ENCODE measurements around the gene PDRG1. TPM values are rescaled to one million over a fixed set of nuclear protein-coding genes. Genes with fewer than 3 reads are reported as not detected.
"Not testable (repeated sequence)": the region's sequence is repeated elsewhere in the genome, so short reads cannot be mapped to it uniquely, and the experiment has no call there.

PDRG1 gene
- total RNA-seq, 1 donor from 2014 or later, result 12.1 TPM

DNA sequence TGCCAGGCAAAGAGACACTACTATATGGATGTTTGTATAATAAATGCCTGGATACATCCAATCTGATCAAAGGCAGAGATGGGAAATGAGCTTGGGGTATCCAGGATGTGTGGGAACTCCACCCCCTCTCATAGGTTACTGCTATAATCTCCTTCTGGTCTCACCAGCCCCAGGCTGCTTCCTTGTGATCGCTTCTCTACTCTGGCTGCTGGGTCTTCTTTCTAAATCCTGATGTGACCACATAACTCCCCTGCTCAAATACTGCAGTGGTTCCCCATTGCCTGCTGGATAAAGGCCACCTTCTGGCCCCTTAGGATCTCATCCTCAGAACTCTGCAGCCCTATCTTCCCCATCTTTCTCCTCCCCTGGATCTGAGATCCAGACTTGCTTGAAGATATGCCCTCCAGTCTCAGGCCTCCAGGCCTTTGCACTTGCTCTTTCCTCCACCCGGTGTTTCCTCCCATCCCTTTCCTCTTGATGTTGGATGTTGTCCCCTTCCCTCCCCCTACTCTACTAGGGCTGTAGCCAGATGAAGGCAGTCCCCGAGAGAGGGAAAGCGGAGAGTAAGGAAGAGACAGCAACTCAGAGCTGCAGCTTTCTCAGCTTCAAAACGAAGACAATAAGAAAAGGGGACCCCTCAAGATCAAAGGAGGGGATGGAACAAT, 15.3 kb upstream of the PDRG1 start:
- no peak for DNase-seq (ENCODE audit: low spot score)

DNA sequence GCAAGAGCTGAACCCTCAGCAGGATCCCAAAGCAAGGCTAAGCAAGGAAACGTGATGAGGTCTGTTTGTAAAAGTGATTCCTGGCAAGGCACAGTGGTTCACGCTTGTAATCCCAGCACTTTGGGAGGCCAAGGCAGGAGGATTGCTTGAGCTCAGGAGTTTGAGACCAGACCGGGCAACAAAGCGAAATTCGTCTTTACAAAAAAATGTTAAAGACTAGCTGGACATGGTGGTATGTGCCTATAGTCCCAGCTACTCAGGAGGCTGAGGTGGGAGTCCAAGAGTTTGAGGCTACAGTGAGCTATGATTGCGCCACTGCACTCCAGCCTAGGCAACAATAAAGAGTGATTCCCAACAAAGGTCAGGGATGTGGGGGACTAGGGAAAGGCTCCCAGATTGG, 12.0 kb upstream of the PDRG1 start:
- no peak for DNase-seq (ENCODE audit: low spot score)

GRCh38 chr20:31962761-31963160, 10.9 kb upstream of the PDRG1 start:
- DNase-seq (ENCODE audit: low spot score), result no peak

DNA sequence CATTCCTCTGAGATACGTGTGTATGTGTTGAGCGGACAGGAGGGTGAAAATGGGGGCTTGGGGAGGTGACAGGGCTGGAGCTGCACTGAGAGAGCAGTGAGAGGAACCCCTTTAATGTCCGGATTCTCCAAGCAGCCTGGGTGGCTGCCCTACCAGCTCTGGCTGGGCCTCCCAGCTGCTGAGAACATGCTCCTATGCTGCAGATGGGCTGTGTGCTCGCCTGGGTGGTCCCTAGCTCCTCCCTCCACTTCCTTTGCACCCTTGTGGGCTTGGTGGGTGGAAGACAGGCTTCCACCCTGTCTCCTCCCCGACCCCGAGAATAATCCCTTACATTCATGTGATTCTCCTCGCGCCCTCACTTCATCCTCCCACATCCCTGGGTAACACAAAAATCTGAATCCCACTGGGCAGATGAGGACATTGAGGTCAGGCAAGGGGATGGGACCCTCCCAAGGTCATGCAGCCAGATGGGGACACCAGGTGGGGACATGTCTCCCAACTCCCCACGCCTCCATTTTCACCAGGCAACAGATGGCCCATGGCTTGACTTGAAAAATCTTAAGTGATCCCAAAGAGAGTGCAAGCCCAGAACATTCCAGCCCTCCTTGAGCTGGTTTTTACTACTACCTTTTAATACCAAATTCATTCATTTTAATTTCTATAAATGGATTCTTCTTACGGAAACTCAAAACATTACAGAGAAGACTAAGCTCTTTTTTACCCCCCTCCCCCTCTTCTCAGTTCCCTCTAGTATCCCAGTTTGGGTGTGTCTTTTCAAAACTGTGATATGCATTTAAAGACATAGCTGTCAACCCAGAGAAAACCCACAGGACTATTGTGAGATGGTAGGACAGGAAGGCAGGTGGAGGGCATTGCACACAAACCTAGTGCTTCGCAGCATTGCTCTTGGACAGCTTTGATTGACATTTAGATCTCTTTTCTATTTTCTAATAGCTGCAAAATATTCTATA, 5.0 kb upstream of the PDRG1 start:
- no peak for DNase-seq (ENCODE audit: low spot score)

DNA sequence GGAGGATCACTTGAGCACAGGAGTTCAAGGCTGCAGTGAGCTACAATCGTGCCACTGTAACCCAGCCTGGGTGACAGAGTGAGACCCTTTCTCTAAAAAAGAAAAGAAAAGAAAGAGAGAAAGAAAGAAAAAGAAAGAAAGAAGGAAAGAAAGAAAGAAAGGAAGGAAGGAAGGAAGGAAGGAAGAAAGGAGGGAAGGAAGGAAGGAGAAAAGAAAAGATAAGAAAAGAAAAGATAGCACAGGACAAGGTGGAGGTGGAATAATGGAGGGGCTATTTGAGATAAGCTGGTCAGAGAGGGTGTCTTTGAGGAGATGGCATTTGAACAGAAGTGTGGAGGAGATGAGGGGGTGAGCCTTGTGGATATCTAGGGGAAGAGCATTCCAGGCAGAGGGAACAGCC, 2.7 kb upstream of the PDRG1 start:
- no peak for DNase-seq (ENCODE audit: low spot score)

DNA sequence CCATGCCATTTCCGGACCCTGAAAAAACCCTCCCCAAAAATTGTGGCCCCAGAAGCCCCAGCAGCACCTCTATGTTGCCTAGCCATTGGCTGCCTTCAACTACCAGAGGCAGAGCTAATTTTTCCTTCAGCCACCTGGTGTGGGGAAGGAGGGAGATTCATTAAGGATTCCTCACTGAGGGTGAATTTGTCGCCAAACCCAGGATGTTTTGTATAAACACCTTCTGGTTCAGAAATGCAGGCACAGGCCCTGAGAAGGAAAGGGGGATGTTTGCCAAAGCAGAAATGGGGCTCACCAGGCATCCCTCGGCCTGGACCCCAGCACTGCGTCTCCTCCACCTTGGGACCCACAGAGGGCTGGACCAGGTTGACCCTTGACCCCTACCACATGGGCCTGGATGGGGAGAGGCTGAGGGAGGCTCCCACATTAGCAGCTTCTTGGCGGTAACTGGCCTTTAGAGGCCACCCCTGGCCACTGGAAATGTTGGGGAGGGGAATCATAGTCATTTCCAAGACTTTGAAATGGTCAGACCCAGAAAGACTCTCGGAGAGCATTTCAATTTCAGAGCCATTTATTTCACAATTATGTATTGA, 1.8 kb upstream of the PDRG1 start:
- DNase-seq (ENCODE audit: low spot score), result no peak

DNA sequence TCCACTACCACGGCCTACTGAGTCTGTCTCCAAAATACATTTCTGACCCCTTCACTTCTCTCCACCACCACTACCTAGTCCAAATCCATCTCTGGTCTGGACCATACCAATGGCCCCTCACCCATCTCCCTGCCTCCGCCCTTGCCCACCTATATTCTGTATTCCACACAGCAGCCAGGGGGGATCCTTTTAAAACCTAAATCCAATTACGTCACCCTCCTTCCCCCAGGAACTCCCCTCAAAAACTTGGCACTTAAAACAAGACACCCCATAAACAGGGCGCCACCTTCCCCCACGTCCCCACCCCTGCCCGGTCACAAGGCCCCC, 680 bp downstream of the PDRG1 start:
- DNase-seq (ENCODE audit: low spot score), result no peak

- DNase-seq (ENCODE audit: low spot score), result no peak
These were observed 1.8 kb downstream of the PDRG1 start for GRCh38 chr20:31949877-31950646.

DNA sequence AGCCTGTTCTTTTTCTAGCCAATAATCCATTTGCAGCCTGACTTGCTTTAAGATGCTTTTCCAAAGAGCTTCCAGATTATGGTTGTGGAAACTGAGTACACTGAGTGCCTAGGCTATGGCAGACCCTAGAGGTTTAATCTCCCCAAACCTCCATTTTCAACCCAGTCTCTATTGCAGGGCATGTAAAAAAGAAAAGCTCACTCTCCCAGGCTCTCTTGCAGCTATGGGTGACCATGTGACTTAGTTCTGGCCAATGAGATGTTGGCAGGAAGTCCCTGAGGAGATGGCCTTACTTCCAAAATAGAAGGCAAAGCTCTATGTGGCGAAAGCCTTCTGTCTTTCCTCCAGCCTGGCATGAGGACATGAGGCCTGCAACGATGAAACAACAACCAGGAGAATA, 3.8 kb downstream of the PDRG1 start:
- DNase-seq (ENCODE audit: low spot score), result no peak

- no peak for DNase-seq (ENCODE audit: low spot score)
These were observed 6.1 kb downstream of the PDRG1 start for GRCh38 chr20:31945785-31946184.

DNA sequence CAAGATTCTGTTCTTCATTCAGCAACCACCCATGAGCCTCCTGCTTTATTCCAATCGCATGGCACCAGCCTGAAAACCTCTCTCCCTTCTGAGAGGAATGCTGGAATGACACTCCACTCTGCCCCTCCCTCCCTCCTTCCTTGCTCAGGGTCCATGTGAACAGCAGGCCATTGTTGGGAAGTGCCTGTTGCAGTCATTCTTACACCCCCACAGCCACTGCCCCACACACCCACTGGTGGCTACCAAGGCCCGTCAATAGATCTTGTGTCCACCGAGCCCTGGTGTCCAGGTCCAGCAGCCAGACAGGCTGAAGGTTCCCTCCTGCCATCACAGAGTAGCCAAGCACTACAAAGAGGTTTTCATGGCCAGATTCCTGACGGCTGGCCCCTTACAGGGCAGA, 6.5 kb downstream of the PDRG1 start:
- DNase-seq (ENCODE audit: low spot score), result no peak

- peak; percentile 64 for DNase-seq (ENCODE audit: low spot score)
These were observed 8.8 kb downstream of the PDRG1 start for GRCh38 chr20:31943052-31943471.

- DNase-seq (ENCODE audit: low spot score), result no peak
These were observed 12.2 kb downstream of the PDRG1 start for GRCh38 chr20:31939661-31940060.

DNA sequence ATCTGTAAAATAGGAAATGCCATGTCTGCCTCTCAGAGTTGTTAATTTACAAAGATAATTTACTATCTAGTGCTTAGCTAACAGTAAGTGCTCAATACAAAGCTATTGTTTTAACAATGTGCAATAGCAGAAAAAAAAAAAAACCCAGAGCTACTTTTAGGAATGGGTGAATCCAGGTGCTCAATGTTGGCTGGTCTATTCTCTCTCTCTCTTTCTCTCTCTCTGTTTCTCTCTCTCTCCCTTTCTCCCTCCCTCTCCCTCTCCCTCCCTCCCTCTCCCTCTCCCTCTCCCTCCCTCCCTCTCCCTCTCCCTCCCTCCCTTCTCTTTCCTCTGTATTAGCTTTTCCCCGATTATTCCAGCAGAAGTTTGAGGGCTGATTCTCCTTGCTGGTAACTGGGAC, 14.0 kb downstream of the PDRG1 start:
- DNase-seq (ENCODE audit: low spot score), result no peak

GRCh38 chr20:31936420-31936819, 15.4 kb downstream of the PDRG1 start:
- no peak for DNase-seq (ENCODE audit: low spot score)

DNA sequence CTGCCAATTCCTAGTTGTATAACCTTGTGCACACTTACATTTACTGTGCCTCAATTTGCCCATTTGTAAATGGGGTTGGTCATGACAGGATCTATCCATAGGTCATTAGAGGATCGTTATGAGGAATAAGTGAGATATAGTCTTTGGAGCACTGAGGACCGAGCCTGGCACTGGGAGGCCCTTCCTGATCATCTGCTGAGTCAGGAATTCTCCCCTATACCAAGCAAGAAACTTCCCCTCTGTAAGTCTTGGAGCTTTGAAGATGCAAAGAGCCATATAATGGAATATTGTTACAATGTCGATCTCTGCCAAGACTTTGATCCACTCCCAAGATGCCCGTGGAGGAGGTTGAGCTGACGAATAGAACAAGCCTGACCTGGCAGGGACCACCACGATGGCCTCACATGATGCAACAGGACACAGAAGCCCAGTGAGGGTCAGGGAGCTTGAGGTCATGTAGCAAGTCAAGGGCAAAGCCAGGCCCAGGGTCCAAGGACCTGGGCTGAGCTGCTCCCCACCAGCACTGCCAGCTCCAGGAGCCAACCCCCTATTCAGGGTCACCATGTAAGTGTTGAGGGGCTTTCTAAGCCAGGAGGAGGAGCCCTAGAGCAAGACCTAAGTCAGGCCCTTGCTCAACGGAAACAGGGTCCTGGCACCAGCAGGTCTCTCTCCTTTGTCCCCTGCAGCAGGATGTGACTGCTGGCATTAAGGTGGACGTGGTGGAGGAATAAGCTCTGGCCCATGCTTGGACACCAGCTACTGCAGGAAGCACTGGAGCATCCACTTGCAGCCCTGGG, 16.7 kb downstream of the PDRG1 start:
- DNase-seq (ENCODE audit: low spot score), result no peak

DNA sequence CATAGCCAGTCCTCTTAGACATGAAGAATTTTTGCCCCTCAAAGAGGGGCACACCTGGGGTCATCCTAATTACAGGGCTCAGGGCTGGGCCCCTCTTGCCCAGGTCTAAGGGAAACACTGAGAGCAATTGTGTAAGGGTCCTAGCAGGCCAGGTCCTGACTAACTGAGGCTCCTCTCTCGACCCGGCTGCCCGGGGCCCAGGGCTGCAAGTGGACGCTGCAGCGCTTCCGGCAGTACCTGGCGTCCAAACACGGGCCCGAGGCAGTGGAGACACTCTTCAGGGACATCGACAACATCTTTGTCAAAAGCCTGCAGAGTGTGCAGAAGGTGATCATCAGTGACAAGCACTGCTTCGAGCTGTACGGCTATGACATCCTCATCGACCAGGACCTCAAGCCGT, 17.4 kb downstream of the PDRG1 start:
- DNase-seq (ENCODE audit: low spot score), result no peak

DNA sequence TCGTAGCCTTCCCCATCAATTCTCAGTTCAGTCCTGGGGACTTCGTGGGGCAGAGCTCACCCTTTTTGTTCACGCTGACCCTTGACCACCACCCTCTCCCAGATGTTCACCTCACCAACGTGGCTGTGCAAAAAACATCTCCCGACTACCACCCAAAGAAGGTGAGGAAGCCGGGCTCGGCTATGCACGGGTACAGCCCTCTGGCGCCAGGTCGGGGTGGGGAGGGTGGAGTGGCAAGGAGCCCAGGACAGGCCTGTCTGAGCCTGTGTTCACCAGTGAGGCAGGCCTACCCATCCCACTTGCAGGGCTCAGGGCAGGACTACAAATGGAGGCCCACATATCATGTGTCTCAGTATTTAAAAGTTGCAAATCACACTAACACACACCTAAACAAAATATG, 18.1 kb downstream of the PDRG1 start:
- no peak for DNase-seq (ENCODE audit: low spot score)

DNA sequence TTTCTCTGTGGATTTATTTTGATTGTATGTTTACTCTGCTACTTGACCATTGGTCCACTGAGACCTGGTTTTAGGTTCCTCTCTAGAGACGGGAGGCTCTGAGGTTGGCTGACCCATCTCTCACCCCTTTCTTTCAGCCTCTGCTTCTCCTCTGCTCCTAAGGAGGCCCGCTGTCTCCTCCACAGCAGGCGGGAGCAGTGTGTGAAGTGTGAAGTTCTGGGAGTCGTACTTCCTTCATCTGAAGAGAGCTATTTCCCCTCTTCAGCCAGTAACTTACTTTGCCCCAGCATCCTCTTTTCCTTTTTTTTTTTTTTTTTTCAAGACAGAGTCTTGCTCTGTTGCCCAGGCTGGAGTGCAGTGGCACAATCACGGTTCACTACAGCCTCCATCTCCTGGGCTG, 21.1 kb downstream of the PDRG1 start:
- no peak for DNase-seq (ENCODE audit: low spot score)

GRCh38 chr20:31929631-31930030, 22.2 kb downstream of the PDRG1 start:
- DNase-seq (ENCODE audit: low spot score), result not testable (repeated sequence)

DNA sequence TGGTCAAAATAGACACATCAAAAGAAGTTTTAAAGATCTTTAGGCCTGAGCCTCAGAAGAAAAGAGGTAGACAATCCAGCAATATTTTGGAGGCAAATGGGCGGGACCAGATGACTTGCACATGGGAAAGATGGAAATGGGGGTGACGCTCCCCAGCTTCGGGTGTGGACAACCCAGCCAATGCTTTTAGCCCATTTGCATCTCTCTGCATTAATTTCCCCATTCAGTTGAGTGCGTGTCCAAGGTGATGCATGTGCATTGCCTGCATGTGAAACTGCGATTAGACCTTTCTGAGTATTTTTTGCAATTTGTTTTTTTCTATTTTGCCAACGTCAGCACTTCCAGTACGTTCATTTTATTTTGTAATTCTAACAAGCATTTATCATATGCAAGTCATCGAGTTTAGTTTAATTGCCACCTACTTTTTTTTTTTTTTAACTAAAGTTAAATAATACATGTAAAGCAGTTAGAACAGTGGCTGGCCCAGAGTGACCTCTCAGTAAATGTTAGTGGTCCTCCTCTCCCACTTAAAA, 24.2 kb downstream of the PDRG1 start:
- DNase-seq (ENCODE audit: low spot score), result no peak
